LNCaP clone FGC (cell line): Measurements from ENCODE around the gene PLOD3.
"Not testable (repeated sequence)": the region's sequence is repeated elsewhere in the genome, so short reads cannot be mapped to it uniquely, and the experiment has no call there.

Experiments used
- DNase-seq: peaks from one replicate; pipeline ENCODE4 v3.0.0-alpha.2; 2011; ENCODE audit warnings: low read depth
- H3K4me3 ChIP-seq: 2 replicates; pipeline ENCODE4 v1.5.1; 2011; ENCODE audit warnings: mild to moderate bottlenecking, low read depth, low read length, control low read depth
- TF ChIP-seq, protein P1 (sequence below): IDR thresholded peaks from 2 replicates; pipeline ENCODE4 v1.5.1; 2012; ENCODE audit warnings: mild to moderate bottlenecking; ENCODE audit not compliant: control insufficient read depth, insufficient read depth; ENCODE audit errors: extremely low read depth

Gene PLOD3, protein sequence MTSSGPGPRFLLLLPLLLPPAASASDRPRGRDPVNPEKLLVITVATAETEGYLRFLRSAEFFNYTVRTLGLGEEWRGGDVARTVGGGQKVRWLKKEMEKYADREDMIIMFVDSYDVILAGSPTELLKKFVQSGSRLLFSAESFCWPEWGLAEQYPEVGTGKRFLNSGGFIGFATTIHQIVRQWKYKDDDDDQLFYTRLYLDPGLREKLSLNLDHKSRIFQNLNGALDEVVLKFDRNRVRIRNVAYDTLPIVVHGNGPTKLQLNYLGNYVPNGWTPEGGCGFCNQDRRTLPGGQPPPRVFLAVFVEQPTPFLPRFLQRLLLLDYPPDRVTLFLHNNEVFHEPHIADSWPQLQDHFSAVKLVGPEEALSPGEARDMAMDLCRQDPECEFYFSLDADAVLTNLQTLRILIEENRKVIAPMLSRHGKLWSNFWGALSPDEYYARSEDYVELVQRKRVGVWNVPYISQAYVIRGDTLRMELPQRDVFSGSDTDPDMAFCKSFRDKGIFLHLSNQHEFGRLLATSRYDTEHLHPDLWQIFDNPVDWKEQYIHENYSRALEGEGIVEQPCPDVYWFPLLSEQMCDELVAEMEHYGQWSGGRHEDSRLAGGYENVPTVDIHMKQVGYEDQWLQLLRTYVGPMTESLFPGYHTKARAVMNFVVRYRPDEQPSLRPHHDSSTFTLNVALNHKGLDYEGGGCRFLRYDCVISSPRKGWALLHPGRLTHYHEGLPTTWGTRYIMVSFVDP

DNA sequence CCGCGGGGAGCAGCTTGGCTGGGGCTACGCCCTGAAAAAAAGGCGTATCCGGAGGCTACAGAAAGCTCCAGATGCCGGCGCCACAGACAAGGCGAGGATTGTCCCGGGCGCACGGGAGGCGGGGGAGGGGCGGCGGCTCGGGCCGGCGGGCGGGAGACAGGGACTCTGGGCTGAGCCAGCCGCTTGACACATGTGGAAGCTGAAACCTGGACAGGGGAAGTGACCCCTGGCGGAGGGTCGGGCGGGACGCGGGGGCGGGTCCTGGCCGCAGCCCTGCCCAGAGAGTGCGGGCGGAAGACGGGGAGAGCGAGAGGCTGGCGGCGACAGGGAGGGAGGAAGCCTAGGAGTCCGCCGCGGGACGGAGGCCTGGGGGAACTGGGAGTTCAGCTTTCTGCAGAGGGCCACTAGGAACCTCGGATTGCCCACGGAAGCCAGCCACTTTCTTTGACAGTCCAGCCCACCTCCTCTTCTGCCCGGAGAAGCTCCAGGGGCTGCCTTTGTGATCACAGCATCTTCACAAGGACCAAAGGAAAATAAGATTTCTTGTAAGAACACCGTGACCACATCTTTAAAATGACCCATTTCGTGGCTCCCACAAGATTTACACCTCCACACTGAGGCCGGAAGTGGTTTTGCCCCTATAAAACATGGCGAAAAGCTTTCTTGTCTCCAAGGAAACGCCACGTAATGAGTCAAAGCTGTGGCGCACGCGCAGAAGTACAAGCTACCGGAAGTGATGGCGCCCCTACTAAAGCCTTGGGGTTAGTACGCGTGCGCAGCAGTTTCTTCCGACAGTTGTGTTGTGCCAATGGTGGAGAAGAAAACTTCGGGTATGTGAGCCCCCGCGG, at the start of gene PLOD3, which contains the start of gene ZNHIT1:
Gene PLOD3 (minus strand): TSS at position 194 of the 848 bp plus-strand sequence. CDS start 307 bp downstream, outside the sequence.
Gene ZNHIT1 (plus strand): TSS at position 778 of the 848 bp plus-strand sequence. CDS start 31 bp downstream, at position 809.
- peak; percentile 93 for DNase-seq
- TF ChIP-seq, protein P1, sequence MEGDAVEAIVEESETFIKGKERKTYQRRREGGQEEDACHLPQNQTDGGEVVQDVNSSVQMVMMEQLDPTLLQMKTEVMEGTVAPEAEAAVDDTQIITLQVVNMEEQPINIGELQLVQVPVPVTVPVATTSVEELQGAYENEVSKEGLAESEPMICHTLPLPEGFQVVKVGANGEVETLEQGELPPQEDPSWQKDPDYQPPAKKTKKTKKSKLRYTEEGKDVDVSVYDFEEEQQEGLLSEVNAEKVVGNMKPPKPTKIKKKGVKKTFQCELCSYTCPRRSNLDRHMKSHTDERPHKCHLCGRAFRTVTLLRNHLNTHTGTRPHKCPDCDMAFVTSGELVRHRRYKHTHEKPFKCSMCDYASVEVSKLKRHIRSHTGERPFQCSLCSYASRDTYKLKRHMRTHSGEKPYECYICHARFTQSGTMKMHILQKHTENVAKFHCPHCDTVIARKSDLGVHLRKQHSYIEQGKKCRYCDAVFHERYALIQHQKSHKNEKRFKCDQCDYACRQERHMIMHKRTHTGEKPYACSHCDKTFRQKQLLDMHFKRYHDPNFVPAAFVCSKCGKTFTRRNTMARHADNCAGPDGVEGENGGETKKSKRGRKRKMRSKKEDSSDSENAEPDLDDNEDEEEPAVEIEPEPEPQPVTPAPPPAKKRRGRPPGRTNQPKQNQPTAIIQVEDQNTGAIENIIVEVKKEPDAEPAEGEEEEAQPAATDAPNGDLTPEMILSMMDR, result peak; percentile 7; the same call in 1 of the 2 replicates
- peak within 1 kb of the TSS; percentile 96 for H3K4me3 ChIP-seq

DNA sequence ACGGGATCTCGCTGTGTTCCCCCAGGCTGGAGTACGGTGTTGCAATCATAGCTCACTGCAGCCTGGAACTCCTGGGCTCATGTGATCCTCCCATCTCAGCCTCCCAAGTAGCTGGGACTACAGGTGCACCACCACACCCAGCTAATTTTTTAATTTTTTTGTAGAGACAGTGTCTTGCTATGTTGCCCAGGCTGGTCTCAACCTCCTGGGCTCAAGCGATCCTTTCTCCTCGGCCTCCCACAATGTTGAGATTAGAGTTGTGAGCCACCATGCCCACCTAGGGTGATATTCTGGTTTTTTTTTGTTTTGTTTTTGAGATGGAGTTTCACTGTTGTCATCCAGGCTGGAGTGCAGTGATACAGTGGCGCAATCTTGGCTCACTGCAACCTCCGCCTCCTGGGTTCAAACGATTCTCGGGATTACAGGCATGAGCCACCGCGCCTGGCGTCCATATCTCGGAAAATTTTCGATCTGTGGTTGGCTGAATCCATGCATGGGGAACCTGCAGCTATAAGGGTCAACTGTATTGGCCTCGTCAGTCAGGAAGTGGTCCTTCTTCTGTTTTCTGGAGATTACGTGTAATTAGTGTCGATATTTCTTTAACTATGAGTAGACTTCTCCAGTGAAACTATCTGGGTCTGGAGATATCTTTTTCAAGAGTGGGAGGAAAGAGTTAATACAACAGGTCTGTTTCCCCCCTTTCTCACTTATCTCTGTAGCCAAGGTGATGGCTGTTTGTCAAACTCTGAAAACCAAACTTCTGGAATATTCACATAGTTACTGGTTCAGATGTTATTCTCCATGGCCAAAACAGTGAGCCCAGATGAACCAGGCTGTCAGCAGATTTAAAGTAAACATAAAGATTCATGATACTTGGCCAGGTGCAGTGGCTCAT, 48.5 kb upstream of the PLOD3 start:
- TF ChIP-seq, protein P1, result no peak
- no peak for DNase-seq
- H3K4me3 ChIP-seq, result no peak overlapping the region

DNA sequence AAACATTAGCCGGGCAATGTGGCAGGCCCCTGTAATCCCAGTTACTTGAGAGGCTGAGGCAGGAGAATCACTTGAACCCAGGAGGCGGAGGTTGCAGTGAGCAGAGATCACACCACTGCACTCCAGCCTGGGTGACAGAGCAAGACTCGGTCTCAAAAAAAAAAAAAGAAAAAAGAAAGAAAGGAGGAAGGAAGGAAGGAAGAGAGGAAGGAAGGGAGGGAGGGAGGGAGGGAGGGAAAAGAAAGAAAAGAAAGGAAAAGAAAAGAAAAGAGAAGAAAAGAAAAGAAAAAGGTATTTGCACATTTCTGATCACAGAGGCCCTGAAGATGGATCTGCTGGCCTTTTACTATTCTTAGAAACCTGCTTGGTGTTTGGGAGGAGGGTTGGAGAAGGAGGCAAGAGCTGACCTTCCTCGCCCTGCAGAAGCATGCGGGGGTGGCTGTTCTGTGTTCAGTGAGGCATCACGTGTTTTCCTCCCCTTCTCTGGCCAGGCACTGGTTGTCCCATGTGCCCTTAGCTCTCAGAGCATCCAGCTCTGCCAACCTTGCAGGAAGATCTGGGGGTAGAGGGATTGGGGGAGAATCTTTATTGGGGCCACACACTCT, 46.8 kb upstream of the PLOD3 start:
- H3K4me3 ChIP-seq, DNase-seq: not testable (repeated sequence)

DNA sequence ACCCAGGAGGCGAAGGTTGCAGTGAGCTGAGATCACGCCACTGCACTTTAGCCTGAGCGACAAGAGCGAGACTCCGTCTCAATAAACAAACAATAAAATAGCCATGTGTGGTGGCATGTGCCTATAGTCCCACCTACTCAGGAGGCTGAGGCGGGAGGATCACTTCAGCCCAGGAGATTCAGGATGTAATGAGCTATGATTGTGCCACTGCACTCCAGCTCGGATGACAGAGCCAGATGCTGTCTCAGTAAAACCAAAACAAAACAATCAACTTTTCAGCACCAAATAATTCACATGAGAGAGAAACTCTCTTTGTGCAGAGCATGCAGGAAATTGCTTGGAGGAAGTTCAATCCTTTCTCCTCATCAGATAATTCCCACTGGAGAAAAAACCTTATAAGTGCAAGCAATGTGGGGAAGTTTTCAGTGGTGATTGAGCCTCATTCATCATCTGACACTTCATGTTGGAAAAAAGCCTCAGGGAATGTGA, 40.9 kb upstream of the PLOD3 start:
- H3K4me3 ChIP-seq, result no peak overlapping the region
- TF ChIP-seq, protein P1, result no peak
- DNase-seq, result no peak

DNA sequence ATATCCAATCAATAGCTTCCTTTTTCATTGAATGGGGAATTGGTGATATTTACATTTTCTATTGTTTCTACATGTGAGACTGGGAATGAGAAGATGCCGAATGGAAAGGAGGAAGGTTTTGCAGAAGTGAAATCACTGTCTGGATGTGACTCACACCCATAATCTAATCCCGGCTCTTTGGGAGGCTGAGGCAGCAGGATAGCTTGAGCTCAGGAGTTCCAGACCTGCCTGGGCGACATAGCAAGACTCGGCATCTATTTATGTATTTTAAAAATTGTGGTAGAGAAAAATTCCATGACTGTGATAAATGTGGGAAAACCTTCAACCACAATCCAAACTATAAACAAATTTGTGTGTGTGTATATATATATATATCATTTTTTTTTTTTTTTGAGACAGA, 38.4 kb upstream of the PLOD3 start:
- TF ChIP-seq, protein P1, result no peak
- no peak overlapping the region for H3K4me3 ChIP-seq
- DNase-seq, result no peak

DNA sequence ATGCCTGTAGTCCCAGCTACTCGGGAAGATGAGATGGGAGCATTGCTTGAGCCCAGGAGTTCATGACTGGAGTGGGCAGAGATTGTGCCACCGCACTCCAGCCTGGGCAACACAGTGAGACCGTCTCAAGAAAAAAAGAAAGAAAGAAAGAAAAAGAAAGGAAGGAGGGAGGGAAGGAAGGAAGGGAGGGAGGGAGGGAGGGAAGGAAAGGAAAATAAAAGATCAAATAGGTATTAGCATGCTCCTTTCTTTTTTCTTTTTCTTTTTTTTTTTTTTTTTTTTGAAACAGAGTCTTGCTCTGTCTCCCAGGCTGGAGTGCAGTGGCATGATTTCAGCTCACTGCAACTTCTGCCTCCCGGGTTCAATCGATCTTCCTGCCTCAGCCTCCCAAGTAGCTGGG, 35.8 kb upstream of the PLOD3 start:
- not testable (repeated sequence) for DNase-seq
- H3K4me3 ChIP-seq, result peak overlapping the region; percentile 98; the same call in 1 of the 2 replicates
